Kidney epithelial cell (primary cell): ENCODE measurements around the gene AIG1. TPM values are rescaled to one million over a fixed set of nuclear protein-coding genes. Genes with fewer than 3 reads are reported as not detected.
"Not testable (repeated sequence)": the region's sequence is repeated elsewhere in the genome, so short reads cannot be mapped to it uniquely, and the experiment has no call there.

ENCODE experiments used
- DNase-seq: peaks from one replicate; pipeline ENCODE4 v3.0.0-alpha.2; 2010; ENCODE audit warnings: low read depth
- H3K27me3 ChIP-seq: 2 replicates; pipeline ENCODE4 v1.6.0; 2011; ENCODE audit warnings: low read length; ENCODE audit not compliant: control insufficient read depth, insufficient read depth
- H3K36me3 ChIP-seq: 2 replicates; pipeline ENCODE4 v1.5.1; 2011; ENCODE audit warnings: low read length; ENCODE audit not compliant: control insufficient read depth, insufficient read depth
- H3K4me3 ChIP-seq: 2 replicates; pipeline ENCODE4 v1.5.1; 2011; ENCODE audit warnings: low read depth, mild to moderate bottlenecking, control low read depth, low read length
- CTCF ChIP-seq: IDR thresholded peaks from 2 replicates; pipeline ENCODE4 v1.5.1; 2011; ENCODE audit warnings: mild to moderate bottlenecking, moderate library complexity, low read length, control low read depth, inconsistent platforms; ENCODE audit not compliant: insufficient read depth, poor library complexity, severe bottlenecking
- total RNA-seq: library from RNA; depleted of rRNA; stranded (reverse); fragments of >200 nt; gene quantifications from 2 replicates; pipeline ENCODE4 v1.2.3, GENCODE V29; 2015

The AIG1 gene
- total RNA-seq, 1 donor from 2014 or later, result 62.5 TPM

GRCh38 chr6:143163621-143164020 lies 102.9 kb downstream of the AIG1 start:
- DNase-seq, result no peak
- Histone ChIP-seq H3K27me3 (no peaks in the 10 kb centered on the region), H3K36me3 (no peaks in the 10 kb centered on the region), H3K4me3 (no peak overlapping the region)
- no peak for TF ChIP-seq CTCF

GRCh38 chr6:143164565-143165105 lies 103.9 kb downstream of the AIG1 start:
- Histone ChIP-seq H3K4me3 (no peak overlapping the region), H3K27me3 (no peaks in the 10 kb centered on the region), H3K36me3 (no peaks in the 10 kb centered on the region)
- DNase-seq, result no peak
- no peak for TF ChIP-seq CTCF

GRCh38 chr6:143165315-143165855 lies 104.7 kb downstream of the AIG1 start:
- no peak for TF ChIP-seq CTCF
- no peak for DNase-seq
- Histone ChIP-seq H3K27me3 (no peaks in the 10 kb centered on the region), H3K4me3 (no peak overlapping the region), H3K36me3 (no peaks in the 10 kb centered on the region)

- no peak for TF ChIP-seq CTCF
- Histone ChIP-seq H3K36me3 (no peaks in the 10 kb centered on the region), H3K27me3 (no peaks in the 10 kb centered on the region), H3K4me3 (no peak overlapping the region)
- DNase-seq, result no peak
These were observed 105.6 kb downstream of the AIG1 start for GRCh38 chr6:143166247-143166695.

GRCh38 chr6:143167224-143167623 lies 106.5 kb downstream of the AIG1 start:
- DNase-seq, result no peak
- no peaks in the 10 kb centered on the region for H3K36me3 ChIP-seq
- no peak for TF ChIP-seq CTCF

GRCh38 chr6:143168396-143168816 lies 107.7 kb downstream of the AIG1 start:
- H3K27me3 ChIP-seq, DNase-seq, H3K36me3 ChIP-seq, H3K4me3 ChIP-seq: not testable (repeated sequence)

More at GRCh38 chr6:143167224-143167623, 106.5 kb downstream of the AIG1 start:
- H3K4me3 ChIP-seq, result no peak overlapping the region
- no peaks in the 10 kb centered on the region for H3K27me3 ChIP-seq
